ENCODE measurements around the gene SYNE2. TPM values are rescaled to one million over a fixed set of nuclear protein-coding genes. Genes with fewer than 3 reads are reported as not detected.

Gene SYNE2
- total and polyA plus RNA-seq, 10 of the 15 experiments (the other 5 are each of a cell fraction or from before 2014, with no cell fraction given), result 2.1 to 52.7 (median 38.1) TPM

DNA sequence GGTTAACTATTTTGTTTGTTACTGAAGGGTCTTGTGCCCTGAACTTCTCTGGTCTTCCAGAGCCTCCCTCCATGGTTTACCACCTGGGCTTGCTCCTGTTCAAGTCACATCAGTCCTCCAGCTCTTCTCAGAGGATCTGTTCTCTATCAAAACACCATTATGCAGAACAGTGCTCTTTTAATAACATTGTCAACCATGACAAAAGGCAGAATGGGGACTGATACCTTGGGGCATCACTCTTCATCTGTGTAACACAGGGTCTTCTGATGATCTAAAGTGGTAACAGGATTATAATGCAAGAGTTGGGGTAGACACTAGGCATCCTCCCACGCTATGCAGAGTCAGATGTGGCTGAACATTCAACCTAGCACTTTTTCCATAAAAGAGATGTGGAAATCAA is 403.0 kb downstream of the SYNE2 start:
- WGBS (ENCODE audit: insufficient coverage, insufficient replicate concordance, low lambda C conversion rate, missing lambda C conversion rate), result 0% methylated on average over 1 of the region's 1 CpG
- no peaks in the 10 kb centered on the region for H4K20me1 ChIP-seq (ENCODE audit: control insufficient read depth, insufficient read depth)
- H3K27ac ChIP-seq (ENCODE audit: control insufficient read depth, insufficient read depth), result no peak overlapping the region
- ChIA-PET SMC1A (ENCODE audit: uncharacterized antibody, unreplicated experiment) (no interaction called here), RAD21 (ENCODE audit: unreplicated experiment) (no interaction called here), CTCF (no interaction called here), POLR2A (interaction anchor here (1.2 kb wide), 1 partner anchor 10 kb away, joined by 3 read pairs; no protein-coding TSS in a partner anchor)
- DNase-seq (ENCODE audit: low read depth, low spot score) (no peak), ATAC-seq (no peak), FAIRE-seq (no peak)
- H3K79me2 ChIP-seq (ENCODE audit: control insufficient read depth, insufficient read depth, low read length), result no peaks in the 10 kb centered on the region
- intact Hi-C loops (cut with micrococcal nuclease; ENCODE audit: unreplicated experiment), result no loop called here
- H3K4me2 ChIP-seq (ENCODE audit: control insufficient read depth, insufficient read depth), result no peak overlapping the region
- no peaks in the 10 kb centered on the region for H3K9me3 ChIP-seq (replicated peaks; ENCODE audit: control insufficient read depth, insufficient read depth, low read length)
- no peaks in the 10 kb centered on the region for H3K36me3 ChIP-seq (ENCODE audit: control insufficient read depth in 2 of 2, insufficient read depth in 2 of 2, low read length in 1 of 2)
- in situ Hi-C loops (cut with MboI), result no loop called here
- TF ChIP-seq TCF3 (IDR thresholded peaks at IDR 0.05; ENCODE audit: borderline replicate concordance, insufficient read depth, low read depth, low read length), result no peak
- TF ChIP-seq MXI1 (IDR thresholded peaks at IDR 0.05; ENCODE audit: low read depth, low read length), result no peak
- no peak for TF ChIP-seq SIX5 (IDR thresholded peaks at IDR 0.05; ENCODE audit: low read depth, low read length, severe bottlenecking)
- no peak for TF ChIP-seq NR2C1 (IDR thresholded peaks at IDR 0.05)
- no peak for TF ChIP-seq MYB (IDR thresholded peaks at IDR 0.05; ENCODE audit: borderline replicate concordance, low read depth, low read length)
- no peak for TF ChIP-seq EGR1 (IDR thresholded peaks at IDR 0.05; ENCODE audit: borderline replicate concordance in 1 of 2, low read depth in 2 of 2, low read length in 2 of 2)
- TF ChIP-seq NRF1 (conservative IDR thresholded peaks at IDR 0.05; ENCODE audit: low read depth, low read length), result no peak
- TF ChIP-seq IRF4 (IDR thresholded peaks at IDR 0.05; ENCODE audit: low read depth, low read length), result no peak
- no TSS peak for BruUV-seq (replicated peaks)
- H3K27me3 ChIP-seq (replicated peaks in 1 of 2; ENCODE audit: control insufficient read depth in 2 of 2, insufficient read depth in 2 of 2, low read length in 1 of 2), result no peaks in the 10 kb centered on the region
- H3K4me1 ChIP-seq (ENCODE audit: control insufficient read depth, insufficient read depth, low read length), result no peaks in the 10 kb centered on the region
- H3K9ac ChIP-seq (ENCODE audit: control insufficient read depth, insufficient read depth, low read length), result no peak overlapping the region
- H3K4me3 ChIP-seq, result no peak overlapping the region
- no peak overlapping the region for H2AFZ ChIP-seq (ENCODE audit: control insufficient read depth, low read depth, low read length)

DNA sequence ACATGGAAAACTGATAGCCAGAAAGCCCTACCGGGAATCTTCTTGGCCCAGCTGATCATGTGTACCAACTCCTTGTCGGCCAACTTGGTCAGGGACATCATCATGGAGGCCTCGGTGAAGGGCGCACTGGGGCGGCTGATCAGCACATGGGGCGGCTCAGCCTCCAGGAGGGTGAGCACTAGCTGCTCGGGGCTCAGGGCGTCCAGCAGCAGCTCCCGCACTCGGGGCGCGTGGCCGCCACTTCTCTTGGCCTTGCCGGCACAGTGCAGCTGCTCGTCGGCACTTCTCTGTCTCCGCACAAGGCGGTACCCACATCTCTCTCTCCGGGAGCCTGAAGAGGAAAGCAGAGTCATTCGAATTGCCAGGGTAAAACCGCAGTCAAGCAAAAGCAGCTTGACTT is 407.6 kb downstream of the SYNE2 start:
- no peak overlapping the region for H3K4me3 ChIP-seq
- in situ Hi-C loops (cut with MboI) (no loop called here), intact Hi-C loops (cut with micrococcal nuclease; ENCODE audit: unreplicated experiment) (no loop called here)
- ATAC-seq (no peak), FAIRE-seq (no peak), DNase-seq (ENCODE audit: low read depth, low spot score) (no peak)
- no peaks in the 10 kb centered on the region for H4K20me1 ChIP-seq (ENCODE audit: control insufficient read depth, insufficient read depth)
- no peaks in the 10 kb centered on the region for H3K4me1 ChIP-seq (ENCODE audit: control insufficient read depth, insufficient read depth, low read length)
- 97% methylated on average over 21 of the region's 21 CpGs for WGBS (ENCODE audit: insufficient coverage, insufficient replicate concordance, low lambda C conversion rate, missing lambda C conversion rate)
- SMC1A ChIA-PET (ENCODE audit: uncharacterized antibody, unreplicated experiment), result no interaction called here
- POLR2A ChIA-PET, result no interaction called here
- H2AFZ ChIP-seq (ENCODE audit: control insufficient read depth, low read depth, low read length), result no peak overlapping the region
- no TSS peak for BruUV-seq (replicated peaks)
- no peaks in the 10 kb centered on the region for H3K36me3 ChIP-seq (ENCODE audit: control insufficient read depth in 2 of 2, insufficient read depth in 2 of 2, low read length in 1 of 2)
- no peak overlapping the region for H3K27ac ChIP-seq (ENCODE audit: control insufficient read depth, insufficient read depth)
- H3K27me3 ChIP-seq (replicated peaks in 1 of 2; ENCODE audit: control insufficient read depth in 2 of 2, insufficient read depth in 2 of 2, low read length in 1 of 2), result no peaks in the 10 kb centered on the region
- no peak overlapping the region for H3K4me2 ChIP-seq (ENCODE audit: control insufficient read depth, insufficient read depth)
- RAD21 ChIA-PET (ENCODE audit: unreplicated experiment), result no interaction called here
- no peaks in the 10 kb centered on the region for H3K9me3 ChIP-seq (replicated peaks; ENCODE audit: control insufficient read depth, insufficient read depth, low read length)
- CTCF ChIA-PET, result no interaction called here
- no peaks in the 10 kb centered on the region for H3K79me2 ChIP-seq (ENCODE audit: control insufficient read depth, insufficient read depth, low read length)
- H3K9ac ChIP-seq (ENCODE audit: control insufficient read depth, insufficient read depth, low read length), result no peak overlapping the region
- no peak for TF ChIP-seq IKZF2 (IDR thresholded peaks at IDR 0.05)
- TF ChIP-seq BACH1 (IDR thresholded peaks at IDR 0.05; ENCODE audit: borderline replicate concordance), result no peak
- no peak for TF ChIP-seq IKZF1 (conservative IDR thresholded peaks at IDR 0.05)
- no peak for TF ChIP-seq CBFB (IDR thresholded peaks at IDR 0.05; ENCODE audit: low read depth)
- TF ChIP-seq CHD1 (IDR thresholded peaks at IDR 0.05; ENCODE audit: low read depth, low read length), result no peak
- TF ChIP-seq MAX (IDR thresholded peaks at IDR 0.05; ENCODE audit: low read depth, low read length), result no peak
- no peak for TF ChIP-seq NFXL1 (IDR thresholded peaks at IDR 0.05; ENCODE audit: borderline replicate concordance)
- TF ChIP-seq SREBF2 (IDR thresholded peaks at IDR 0.05; ENCODE audit: low read length), result no peak
- no peak for TF ChIP-seq BCL11A (IDR thresholded peaks at IDR 0.05; ENCODE audit: low read depth, low read length)
- no peak for TF ChIP-seq ZNF384 (IDR thresholded peaks at IDR 0.05; ENCODE audit: borderline replicate concordance, low read depth, low read length)
